ENCODE measurements around the gene RDH14.

The RDH14 gene

DNA sequence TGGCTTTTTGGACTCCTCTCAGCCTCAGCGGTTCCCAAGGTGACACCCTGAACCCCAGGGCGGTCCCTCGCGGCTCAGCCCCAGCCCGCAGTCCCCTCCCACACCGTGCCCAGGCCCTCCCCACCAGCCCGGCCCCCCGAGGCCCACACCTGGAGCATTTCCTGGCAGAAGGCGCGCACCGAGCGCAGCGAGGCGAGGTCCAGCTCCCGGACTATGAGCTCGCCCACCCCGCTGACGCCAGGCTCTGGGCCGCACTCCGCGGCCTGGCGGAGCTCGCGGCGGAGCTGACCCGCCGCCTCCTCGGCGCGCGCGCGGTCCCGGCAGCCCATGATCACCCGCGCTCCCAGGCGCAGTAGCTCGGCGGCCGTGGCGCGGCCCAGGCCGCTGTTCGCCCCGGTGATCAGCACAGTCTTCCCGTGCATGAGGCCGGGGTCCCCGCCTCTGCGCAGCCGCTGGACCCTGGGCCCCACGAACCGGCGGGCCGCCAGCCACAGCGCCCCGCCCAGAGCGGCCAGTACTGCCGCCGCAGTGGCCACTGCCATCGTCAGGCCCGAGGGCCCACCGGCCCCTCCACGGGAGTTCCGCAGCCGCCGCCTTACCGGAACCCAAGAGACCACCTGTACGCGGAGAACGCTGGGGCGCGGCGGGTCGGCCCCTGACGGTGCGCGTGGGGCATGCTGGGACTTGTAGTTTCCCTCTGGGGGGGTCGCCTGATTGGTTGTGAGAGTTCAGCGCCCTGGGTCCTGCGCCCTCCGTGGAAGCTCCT lies at the start of gene RDH14:
Gene RDH14 (minus strand): TSS at position 623 of the 766 bp plus-strand sequence. CDS start 81 bp downstream, at position 542.
- DNase-seq, result peak; percentile 92

DNA sequence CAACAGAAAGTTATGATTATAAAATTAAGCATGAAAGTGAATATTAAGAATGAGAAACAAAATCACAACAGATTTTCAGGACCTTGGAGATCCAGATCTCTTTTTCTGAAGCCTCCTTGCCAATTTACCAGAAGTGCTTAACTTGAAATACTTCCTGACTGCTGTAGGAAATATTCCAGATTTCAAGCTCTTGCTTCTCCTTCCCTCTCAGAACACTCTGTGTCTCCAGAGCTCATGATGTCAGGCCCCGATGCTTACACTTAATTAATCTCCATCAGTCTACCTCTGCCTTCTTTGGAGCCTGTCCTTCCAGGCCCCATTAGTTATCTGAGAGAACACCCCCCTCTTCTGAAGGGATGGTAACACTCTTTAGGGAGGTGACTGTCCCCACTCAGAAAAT lies 49.6 kb upstream of the RDH14 start:
- DNase-seq, result no peak

- no peak for DNase-seq
These were observed 44.7 kb upstream of the RDH14 start for GRCh38 chr2:18605115-18605514.

- DNase-seq, result no peak
These were observed 44.1 kb upstream of the RDH14 start for GRCh38 chr2:18604531-18604885.

GRCh38 chr2:18603854-18604530 lies 43.5 kb upstream of the RDH14 start:
- DNase-seq, result no peak

DNA sequence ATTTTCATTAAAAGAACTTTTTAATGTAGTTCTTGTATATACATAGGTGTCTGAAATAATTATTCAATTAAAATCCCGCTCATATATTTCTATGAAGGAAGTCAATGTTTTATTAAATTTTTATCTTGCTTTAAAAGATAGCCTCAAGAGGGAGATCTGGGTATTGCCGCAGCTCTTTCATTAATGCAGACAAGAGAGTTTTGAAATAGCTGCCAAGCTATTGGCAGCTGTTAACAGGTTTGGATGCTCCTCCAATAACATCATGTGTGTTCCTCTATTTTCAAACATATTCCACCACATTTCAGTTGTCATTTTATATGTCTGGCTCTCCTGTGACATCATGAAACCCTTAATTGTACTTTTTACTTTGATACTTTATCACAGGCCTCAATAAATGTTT lies 41.8 kb upstream of the RDH14 start:
- DNase-seq, result no peak

DNA sequence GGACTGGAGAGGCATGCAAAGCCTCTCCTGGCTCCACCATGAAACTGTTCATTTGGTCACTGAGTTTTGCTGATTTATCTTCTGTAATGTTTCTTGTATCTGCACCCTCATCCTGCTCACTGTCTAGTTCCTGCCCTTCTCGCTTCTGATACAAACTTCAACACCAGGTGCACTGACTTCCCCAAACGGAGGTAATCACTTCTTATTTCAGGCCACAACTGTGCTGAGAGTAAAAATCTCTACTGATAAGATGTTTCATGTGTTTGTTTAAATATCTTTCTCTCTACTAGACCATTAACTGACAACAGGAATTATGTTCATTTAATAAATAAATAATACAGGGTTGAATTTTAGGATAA lies 39.8 kb upstream of the RDH14 start:
- no peak for DNase-seq

DNA sequence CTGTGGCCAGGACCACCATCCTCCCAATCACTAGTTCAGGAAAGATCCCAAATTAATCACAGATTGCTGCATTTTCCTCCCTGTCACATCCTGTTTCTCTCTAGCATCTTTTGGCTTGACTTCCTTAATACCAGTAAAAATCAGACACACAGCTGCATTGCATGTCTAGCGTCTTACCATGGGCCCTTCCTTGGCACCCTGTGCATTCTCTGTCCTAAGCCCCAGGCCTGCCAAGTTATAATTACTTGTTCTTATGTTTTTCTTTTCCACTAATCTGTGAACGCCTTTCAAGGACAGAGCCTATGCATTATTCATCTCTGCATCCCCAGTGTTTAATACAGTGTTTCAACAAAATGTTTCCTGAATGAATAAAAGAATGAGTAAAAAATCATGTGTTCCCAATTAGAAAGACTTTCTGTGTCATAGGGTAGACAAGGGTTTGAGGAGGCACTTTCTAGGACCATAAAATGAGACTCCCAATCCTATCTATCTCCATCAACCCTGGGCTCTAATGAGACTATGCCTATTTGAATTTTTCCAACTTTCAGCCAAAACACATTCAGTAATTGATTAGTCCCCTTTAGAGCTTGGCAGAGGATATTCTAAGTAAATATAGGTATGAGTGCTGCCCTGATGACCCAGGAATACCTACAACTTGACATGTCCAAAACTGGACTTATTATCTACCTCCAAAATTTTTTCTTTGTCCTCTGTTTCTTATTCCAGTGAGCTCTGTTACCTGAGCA lies 39.2 kb upstream of the RDH14 start:
- peak; percentile 89 for DNase-seq

- DNase-seq, result no peak
These were observed 38.5 kb upstream of the RDH14 start for GRCh38 chr2:18598848-18599484.

GRCh38 chr2:18597618-18598017 lies 37.2 kb upstream of the RDH14 start:
- no peak for DNase-seq

GRCh38 chr2:18596993-18597392 lies 36.5 kb upstream of the RDH14 start:
- no peak for DNase-seq

- no peak for DNase-seq
These were observed 33.0 kb upstream of the RDH14 start for GRCh38 chr2:18593496-18593895.

GRCh38 chr2:18592372-18592771 lies 31.9 kb upstream of the RDH14 start:
- DNase-seq, result no peak

DNA sequence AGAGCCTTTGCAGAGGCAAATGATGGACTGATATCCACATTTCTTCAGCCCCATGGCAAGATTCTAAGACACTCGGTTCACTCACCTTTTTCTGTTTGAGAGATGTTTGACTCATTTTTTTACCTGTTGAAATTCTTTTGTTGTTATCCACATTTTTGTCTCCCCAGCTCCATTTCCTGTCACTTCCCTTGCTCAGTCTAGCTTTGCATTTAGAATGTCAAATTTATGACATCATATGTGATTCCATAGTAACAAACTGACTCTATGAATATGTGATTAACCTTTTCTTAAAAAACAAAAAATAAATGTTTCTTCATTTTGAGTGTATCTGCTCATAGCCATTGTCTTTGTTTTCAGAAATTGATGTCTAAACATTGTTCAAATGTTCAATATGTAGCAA lies 28.9 kb upstream of the RDH14 start, which contains the start of gene NT5C1B:
Gene NT5C1B (minus strand): TSS at position 216 of the 400 bp plus-strand sequence. CDS start 101 bp downstream, at position 115.
- no peak for DNase-seq

GRCh38 chr2:18588802-18589201 lies 28.3 kb upstream of the RDH14 start:
- no peak for DNase-seq

DNA sequence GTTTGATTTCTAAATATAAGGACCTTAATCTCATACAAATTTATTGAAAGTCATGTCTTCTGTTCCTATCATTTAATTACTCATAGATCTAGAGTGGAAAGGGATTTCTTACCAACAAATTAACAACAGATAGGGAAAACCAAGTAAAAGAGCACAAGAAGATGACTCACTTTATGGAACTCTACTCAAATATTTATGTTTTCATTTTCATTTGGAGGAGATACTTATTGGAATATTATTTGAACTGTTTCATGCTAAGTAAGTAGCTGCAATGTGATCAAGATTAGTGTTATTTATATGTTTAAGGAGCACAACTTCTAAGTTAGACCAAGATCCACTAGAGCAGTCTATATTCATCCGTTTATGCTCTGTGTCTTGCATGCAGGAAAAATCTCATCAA lies 27.6 kb upstream of the RDH14 start:
- DNase-seq, result no peak

- peak; percentile 17 for DNase-seq
These were observed 25.1 kb upstream of the RDH14 start for GRCh38 chr2:18585526-18585925.

- no peak for DNase-seq
These were observed 24.1 kb upstream of the RDH14 start for GRCh38 chr2:18584608-18584954.

- no peak for DNase-seq
These were observed 23.6 kb upstream of the RDH14 start for GRCh38 chr2:18583905-18584607.

DNA sequence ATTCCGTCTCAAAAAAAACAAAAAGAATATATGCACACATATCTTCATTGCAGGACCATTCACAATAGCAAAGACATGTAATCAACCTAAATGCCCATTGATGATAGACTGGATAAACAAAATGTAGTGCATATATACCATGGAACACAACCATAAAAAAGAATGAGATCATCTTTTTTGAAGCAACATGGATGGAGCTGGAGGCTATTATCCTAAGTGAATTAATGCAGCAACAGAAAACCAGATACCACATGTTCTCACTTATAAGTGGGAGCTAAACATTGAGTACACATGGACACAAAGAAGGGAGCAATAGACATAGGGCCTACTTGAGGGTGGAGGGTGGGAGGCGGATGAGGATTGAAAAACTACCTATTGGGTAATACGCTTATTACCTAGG lies 20.2 kb upstream of the RDH14 start:
- no peak for DNase-seq

GRCh38 chr2:18578033-18578432 lies 17.6 kb upstream of the RDH14 start:
- DNase-seq, result no peak

- DNase-seq, result no peak
These were observed 5.8 kb upstream of the RDH14 start for GRCh38 chr2:18566145-18566769.

- DNase-seq, result no peak
These were observed 288 bp upstream of the RDH14 start for GRCh38 chr2:18560797-18561085.

All from fibroblast of skin of right quadriceps (primary cell).